Measurements from ENCODE around the gene HLA-DPA1. TPM values are rescaled to one million over a fixed set of nuclear protein-coding genes. Genes with fewer than 3 reads are reported as not detected.
"Not testable (repeated sequence)": the region's sequence is repeated elsewhere in the genome, so short reads cannot be mapped to it uniquely, and the experiment has no call there.

Gene HLA-DPA1
- total RNA-seq, 2 donors from 2014 or later, result 33.8 to 145 TPM

GRCh38 chr6:33105386-33105785 lies 31.9 kb upstream of the HLA-DPA1 start:
- DNase-seq (ENCODE audit: low spot score) (no peak), ATAC-seq (no peak)
- H3K27ac Mint-ChIP-seq, result no peak overlapping the region
- H3K9me3 Mint-ChIP-seq, result peaks cover 13% of the 10 kb centered on the region
- H3K4me1 Mint-ChIP-seq (ENCODE audit: low read depth in 2 of 2), result peaks cover 0 to 6% of the 10 kb centered on the region in 2 donors
- H3K4me3 Mint-ChIP-seq, result no peak overlapping the region
- H3K27me3 Mint-ChIP-seq, result peaks cover 38 to 50% of the 10 kb centered on the region in 2 donors
- peaks cover 13% of the 10 kb centered on the region for H3K36me3 Mint-ChIP-seq

- peaks cover 0 to 6% of the 10 kb centered on the region in 2 donors for H3K4me1 Mint-ChIP-seq (ENCODE audit: low read depth in 2 of 2)
- no peak overlapping the region for H3K27ac Mint-ChIP-seq
- H3K9me3 Mint-ChIP-seq, result peaks cover 14% of the 10 kb centered on the region
- DNase-seq (ENCODE audit: low spot score) (no peak), ATAC-seq (no peak)
- peaks cover 18% of the 10 kb centered on the region for H3K36me3 Mint-ChIP-seq
- no peak overlapping the region for H3K4me3 Mint-ChIP-seq
- H3K27me3 Mint-ChIP-seq, result peaks cover 35 to 46% of the 10 kb centered on the region in 2 donors
Observed at GRCh38 chr6:33104887-33105286, 31.4 kb upstream of the HLA-DPA1 start.

GRCh38 chr6:33103776-33104175 lies 30.3 kb upstream of the HLA-DPA1 start:
- Mint-ChIP-seq H3K36me3 (peaks cover 28% of the 10 kb centered on the region), H3K4me3 (no peak overlapping the region), H3K27ac (no peak overlapping the region), H3K9me3 (peaks cover 16% of the 10 kb centered on the region), H3K4me1 (ENCODE audit: low read depth in 2 of 2) (peaks cover 0 to 6% of the 10 kb centered on the region in 2 donors), H3K27me3 (peaks cover 33 to 44% of the 10 kb centered on the region in 2 donors)
- DNase-seq (ENCODE audit: low spot score) (no peak), ATAC-seq (no peak)

GRCh38 chr6:33101121-33101737 lies 27.8 kb upstream of the HLA-DPA1 start:
- not testable (repeated sequence) for H3K4me1 Mint-ChIP-seq (ENCODE audit: low read depth in 2 of 2); DNase-seq (ENCODE audit: low spot score); H3K27ac Mint-ChIP-seq; H3K4me3 Mint-ChIP-seq; ATAC-seq
- H3K9me3 Mint-ChIP-seq, result peaks cover 21% of the 10 kb centered on the region
- H3K36me3 Mint-ChIP-seq, result peaks cover 42% of the 10 kb centered on the region
- H3K27me3 Mint-ChIP-seq, result peaks cover 38 to 41% of the 10 kb centered on the region in 2 donors

- H3K27me3 Mint-ChIP-seq, result peaks cover 31 to 34% of the 10 kb centered on the region in 2 donors
- peaks cover 11% of the 10 kb centered on the region for H3K9me3 Mint-ChIP-seq
- no peak for ATAC-seq
Observed at GRCh38 chr6:33095681-33096080, 22.2 kb upstream of the HLA-DPA1 start.

GRCh38 chr6:33093855-33094254 lies 20.4 kb upstream of the HLA-DPA1 start:
- DNase-seq (ENCODE audit: low spot score) (no peak), ATAC-seq (no peak)
- H3K36me3 Mint-ChIP-seq, result peaks cover 15% of the 10 kb centered on the region
- H3K27me3 Mint-ChIP-seq, result peaks cover 27 to 28% of the 10 kb centered on the region in 2 donors
- no peak overlapping the region for H3K4me3 Mint-ChIP-seq
- H3K4me1 Mint-ChIP-seq (ENCODE audit: low read depth in 2 of 2), result no peaks in the 10 kb centered on the region
- H3K9me3 Mint-ChIP-seq, result peaks cover 5% of the 10 kb centered on the region
- no peak overlapping the region for H3K27ac Mint-ChIP-seq

More at GRCh38 chr6:33095681-33096080, 22.2 kb upstream of the HLA-DPA1 start:
- Mint-ChIP-seq H3K27ac (no peak overlapping the region), H3K4me1 (ENCODE audit: low read depth in 2 of 2) (no peaks in the 10 kb centered on the region), H3K36me3 (peaks cover 32% of the 10 kb centered on the region), H3K4me3 (no peak overlapping the region)
- DNase-seq (ENCODE audit: low spot score), result no peak

GRCh38 chr6:33092385-33092784 lies 18.9 kb upstream of the HLA-DPA1 start:
- DNase-seq (ENCODE audit: low spot score) (no peak), ATAC-seq (no peak)
- H3K9me3 Mint-ChIP-seq, result no peaks in the 10 kb centered on the region
- peaks cover 13 to 16% of the 10 kb centered on the region in 2 donors for H3K27me3 Mint-ChIP-seq
- H3K27ac Mint-ChIP-seq, result no peak overlapping the region
- H3K4me3 Mint-ChIP-seq, result no peak overlapping the region
- no peaks in the 10 kb centered on the region for H3K4me1 Mint-ChIP-seq (ENCODE audit: low read depth in 2 of 2)
- no peaks in the 10 kb centered on the region for H3K36me3 Mint-ChIP-seq

GRCh38 chr6:33091957-33092356 lies 18.5 kb upstream of the HLA-DPA1 start:
- ATAC-seq, result peak; percentile 57 to 74
- peaks cover 12 to 14% of the 10 kb centered on the region in 2 donors for H3K27me3 Mint-ChIP-seq
- no peak overlapping the region for H3K4me3 Mint-ChIP-seq
- no peaks in the 10 kb centered on the region for H3K4me1 Mint-ChIP-seq (ENCODE audit: low read depth in 2 of 2)
- no peak overlapping the region for H3K27ac Mint-ChIP-seq
- peaks cover under 1% of the 10 kb centered on the region for H3K36me3 Mint-ChIP-seq
- no peaks in the 10 kb centered on the region for H3K9me3 Mint-ChIP-seq
- DNase-seq (ENCODE audit: low spot score), result no peak

- Mint-ChIP-seq H3K27ac (no peak overlapping the region), H3K4me3 (no peak overlapping the region), H3K36me3 (peaks cover 5% of the 10 kb centered on the region), H3K27me3 (no peaks in the 10 kb centered on the region), H3K4me1 (ENCODE audit: low read depth in 2 of 2) (no peaks in the 10 kb centered on the region), H3K9me3 (no peaks in the 10 kb centered on the region)
- no peak for DNase-seq (ENCODE audit: low spot score)
- ATAC-seq, result no peak
Observed at GRCh38 chr6:33088931-33089620, 15.6 kb upstream of the HLA-DPA1 start.

GRCh38 chr6:33088258-33088930 lies 14.9 kb upstream of the HLA-DPA1 start:
- Mint-ChIP-seq H3K36me3 (peaks cover 5% of the 10 kb centered on the region), H3K9me3 (no peaks in the 10 kb centered on the region), H3K27me3 (no peaks in the 10 kb centered on the region), H3K4me1 (ENCODE audit: low read depth in 2 of 2) (no peaks in the 10 kb centered on the region), H3K27ac (no peak overlapping the region), H3K4me3 (no peak overlapping the region)
- ATAC-seq, result no peak
- no peak for DNase-seq (ENCODE audit: low spot score)

GRCh38 chr6:33085627-33086026 lies 12.2 kb upstream of the HLA-DPA1 start:
- H3K27me3 Mint-ChIP-seq, result no peaks in the 10 kb centered on the region
- H3K27ac Mint-ChIP-seq, result no peak overlapping the region
- H3K9me3 Mint-ChIP-seq, result no peaks in the 10 kb centered on the region
- peaks cover 5% of the 10 kb centered on the region for H3K36me3 Mint-ChIP-seq
- no peak for ATAC-seq
- no peak for DNase-seq (ENCODE audit: low spot score)
- H3K4me1 Mint-ChIP-seq (ENCODE audit: low read depth in 2 of 2), result peaks cover 17 to 23% of the 10 kb centered on the region in 2 donors
- no peak overlapping the region for H3K4me3 Mint-ChIP-seq

- Mint-ChIP-seq H3K4me1 (ENCODE audit: low read depth in 2 of 2) (peaks cover 31 to 44% of the 10 kb centered on the region in 2 donors), H3K9me3 (no peaks in the 10 kb centered on the region), H3K36me3 (peaks cover 5% of the 10 kb centered on the region), H3K27me3 (no peaks in the 10 kb centered on the region), H3K4me3 (no peak overlapping the region), H3K27ac (peak overlapping the region in 1 of 2 donors; percentile 46)
- ATAC-seq (peak; percentile 51 to 66), DNase-seq (ENCODE audit: low spot score) (no peak)
Observed at GRCh38 chr6:33082702-33083101, 9.3 kb upstream of the HLA-DPA1 start.

- Mint-ChIP-seq H3K27ac (peak overlapping the region; percentile 46 to 77), H3K9me3 (no peaks in the 10 kb centered on the region), H3K4me1 (ENCODE audit: low read depth in 2 of 2) (peaks cover 42 to 57% of the 10 kb centered on the region in 2 donors), H3K4me3 (no peak overlapping the region), H3K27me3 (no peaks in the 10 kb centered on the region), H3K36me3 (no peaks in the 10 kb centered on the region)
- ATAC-seq, result no peak
- DNase-seq (ENCODE audit: low spot score), result no peak
Observed at GRCh38 chr6:33081098-33081824, 7.8 kb upstream of the HLA-DPA1 start.
